ENCODE data around the gene USP24.

GRCh38 chr1:55246896-55247295, 31.7 kb upstream of the USP24 start:
- TF ChIP-seq YY1 (IDR thresholded peaks at IDR 0.05; ENCODE audit: insufficient read depth, insufficient read length) (no peak), ZNF274 (IDR thresholded peaks at IDR 0.05; ENCODE audit: low read depth, low read length) (no peak), SUZ12 (IDR thresholded peaks at IDR 0.05; ENCODE audit: extremely low read depth, insufficient read depth, insufficient read length) (no peak)
